HepG2 (cell line): ENCODE measurements around the gene LRRC8C. TPM values are rescaled to one million over a fixed set of nuclear protein-coding genes. Genes with fewer than 3 reads are reported as not detected.

Experiments used
- ARNT2 ChIP-seq: sonication (generic); formaldehyde crosslinking; IDR thresholded peaks from 2 replicates; pipeline ENCODE4 v1.8.0; 2022; ENCODE audit warnings: mild to moderate bottlenecking, low read depth, missing genetic modification reagents, moderate library complexity
- CTCF ChIP-seq: sonication (generic); formaldehyde crosslinking; IDR thresholded peaks from 2 replicates; pipeline ENCODE4 v1.5.0; 2020; ENCODE audit warnings: mild to moderate bottlenecking, missing genetic modification reagents, moderate library complexity
- DMAP1 ChIP-seq: IDR thresholded peaks from 2 replicates; pipeline ENCODE4 v1.6.1; 2016
- GABPB1 ChIP-seq: IDR thresholded peaks from 2 replicates; pipeline ENCODE4 v1.6.1; 2016; ENCODE audit warnings: mild to moderate bottlenecking, missing genetic modification reagents, moderate library complexity, missing compliant biosample characterization
- HDAC1 ChIP-seq: sonication (generic); formaldehyde crosslinking; IDR thresholded peaks from 2 replicates; pipeline ENCODE4 v1.5.1; 2020; ENCODE audit warnings: mild to moderate bottlenecking, missing genetic modification reagents
- HNRNPLL ChIP-seq: fragments of 200-400 bp; formaldehyde crosslinking; IDR thresholded peaks from 2 replicates; pipeline ENCODE4 v1.6.1; 2017; ENCODE audit warnings: mild to moderate bottlenecking, low read depth, low read length; ENCODE audit not compliant: poor library complexity, severe bottlenecking
- MYNN ChIP-seq: sonication (generic); formaldehyde crosslinking; IDR thresholded peaks from 2 replicates; pipeline ENCODE4 v1.4.0; 2020; ENCODE audit warnings: mild to moderate bottlenecking, low read depth, missing genetic modification reagents
- RARA ChIP-seq: IDR thresholded peaks from 2 replicates; pipeline ENCODE4 v1.6.1; 2016; ENCODE audit warnings: missing genetic modification reagents, missing compliant biosample characterization
- REPIN1 ChIP-seq: sonication (generic); formaldehyde crosslinking; IDR thresholded peaks from 2 replicates; pipeline ENCODE4 v1.8.0; 2022; ENCODE audit warnings: missing genetic modification reagents, low read depth, mild to moderate bottlenecking, borderline replicate concordance
- STAG1 ChIP-seq: sonication (generic); formaldehyde crosslinking; IDR thresholded peaks from 2 replicates; pipeline ENCODE4 v1.4.0; 2020; ENCODE audit warnings: missing genetic modification reagents
- ZNF180 ChIP-seq: sonication (generic); formaldehyde crosslinking; IDR thresholded peaks from 2 replicates; pipeline ENCODE4 v1.4.0; 2020; ENCODE audit warnings: low read depth, missing genetic modification reagents, borderline replicate concordance
- ZNF263 ChIP-seq: sonication (generic); formaldehyde crosslinking; IDR thresholded peaks from 2 replicates; pipeline ENCODE4 v1.4.0; 2020; ENCODE audit warnings: missing genetic modification reagents
- ZNF337 ChIP-seq: sonication (generic); formaldehyde crosslinking; IDR thresholded peaks from 2 replicates; pipeline ENCODE4 v1.5.1; 2020; ENCODE audit warnings: missing genetic modification reagents, low read depth, mild to moderate bottlenecking, borderline replicate concordance
- ZNF552 ChIP-seq: sonication (generic); formaldehyde crosslinking; IDR thresholded peaks from 2 replicates; pipeline ENCODE4 v1.9.0; 2022; ENCODE audit warnings: missing genetic modification reagents, mild to moderate bottlenecking, borderline replicate concordance
- ZNF577 ChIP-seq: sonication (generic); formaldehyde crosslinking; IDR thresholded peaks from 2 replicates; pipeline ENCODE4 v1.4.0; 2020; ENCODE audit warnings: mild to moderate bottlenecking, low read depth, missing genetic modification reagents, borderline replicate concordance
- ZNF720 ChIP-seq: sonication (generic); formaldehyde crosslinking; IDR thresholded peaks from 2 replicates; pipeline ENCODE4 v1.4.0; 2020; ENCODE audit warnings: missing genetic modification reagents
- polyA plus RNA-seq, 8 experiments: library from polyadenylated mRNA; depleted of rRNA in 3 of 8; stranded (reverse) in 7 of 8; unstranded in 1 of 8; fragments of >200 nt; fragmentation: Illumina TruSeq in 4 of 8; extraction: Trizol in 4 of 8; gene quantifications; 2 replicates each; pipeline versions ENCODE4 v1.2.1 to v1.2.3, GENCODE V29; 2011 to 2016; ENCODE audit warnings: low read depth in 4 of 8, missing spikeins in 1 of 8, mixed read lengths in 1 of 8; ENCODE audit not compliant: insufficient read depth in 1 of 8
- total RNA-seq, 5 experiments: library from RNA; depleted of rRNA; stranded (reverse); fragments of >200 nt; fragmentation: Illumina TruSeq; extraction: Trizol; gene quantifications; 2 replicates each; pipeline ENCODE4 v1.2.3, GENCODE V29; 2016; ENCODE audit warnings: low read depth in 1 of 5

LRRC8C gene
- total and polyA plus RNA-seq, 2 of the 13 experiments (the other 11 are each of a cell fraction or from before 2014, with no cell fraction given) = 0.22 to 0.32 TPM

GRCh38 chr1:89632657-89633247 lies at the start of gene LRRC8C (continued):
- TF ChIP-seq REPIN1 (CRISPR knock-in tag) (no peak), STAG1 (CRISPR knock-in tag) (peak; percentile 39), ZNF180 (CRISPR knock-in tag) (no peak), HNRNPLL (peak; percentile 70), MYNN (CRISPR knock-in tag) (no peak), CTCF (CRISPR knock-in tag) (peak; percentile 39; the same call in 1 of the 2 replicates), HDAC1 (no peak), RARA (CRISPR knock-in tag) (no peak), DMAP1 (CRISPR knock-in tag) (peak; percentile 0; the same call in 1 of the 2 replicates), ZNF337 (CRISPR knock-in tag) (no peak), ZNF263 (CRISPR knock-in tag) (peak; percentile 33; the same call in 1 of the 2 replicates), ZNF552 (CRISPR knock-in tag) (0 out of 2 replicates have a peak, but pooled peaks have one; percentile 31), ZNF577 (CRISPR knock-in tag) (no peak), ZNF720 (no peak), GABPB1 (CRISPR knock-in tag) (peak; percentile 63), ARNT2 (peak; percentile 74; the same call in 1 of the 2 replicates)
